ENCODE results near the gene TEK.

The TEK gene

DNA sequence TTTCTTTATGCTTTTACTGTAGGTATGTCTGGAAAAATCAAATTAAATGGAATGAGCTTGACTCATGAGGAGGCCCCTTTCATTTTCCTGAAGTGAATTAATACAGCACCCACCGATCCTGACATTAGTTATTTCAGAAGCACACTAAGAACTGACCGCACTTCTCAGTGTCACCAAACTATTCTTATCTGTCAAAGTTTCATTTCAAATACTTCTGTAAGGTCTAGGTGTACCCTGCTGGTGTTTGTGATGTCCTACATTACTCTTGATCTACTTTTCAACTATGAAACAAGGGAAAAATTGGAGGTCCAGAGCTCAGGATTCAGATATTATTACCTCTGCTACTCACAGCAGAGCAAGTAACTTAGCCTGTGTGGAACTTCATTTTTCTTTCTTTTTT is 1.8 kb upstream of the TEK start:
- DNase-seq: no peak
- Mint-ChIP-seq H3K9me3 (peaks cover 2 to 7% of the 10 kb centered on the region in 2 donors), H3K4me3 (no peak overlapping the region), H3K4me1 (no peaks in the 10 kb centered on the region), H3K27me3 (peaks cover 5% of the 10 kb centered on the region), H3K27ac (no peak overlapping the region)
- ATAC-seq: no peak

DNA sequence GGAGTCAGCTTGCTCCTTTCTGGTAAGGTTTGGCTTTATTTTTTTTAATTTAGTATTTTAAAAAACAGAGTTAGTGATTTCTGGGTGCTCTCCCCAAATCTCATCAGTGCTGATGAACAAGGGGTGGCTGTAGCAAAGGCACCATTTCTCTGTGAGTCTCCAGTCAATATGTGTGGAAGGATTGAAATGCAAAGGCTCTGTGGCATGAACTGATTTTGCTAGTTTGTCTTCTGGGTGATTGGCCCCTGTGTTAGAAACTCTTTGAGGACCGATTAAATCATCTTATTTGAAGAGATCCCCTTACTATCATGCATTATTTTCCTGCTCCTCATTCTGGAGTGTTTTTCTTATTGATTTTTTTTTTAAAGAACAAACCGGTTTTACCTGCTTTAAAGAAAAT is 596 bp downstream of the TEK start:
- ATAC-seq: no peak
- no peaks in the 10 kb centered on the region for H3K4me1 Mint-ChIP-seq
- DNase-seq: no peak
- H3K27ac Mint-ChIP-seq: no peak overlapping the region
- H3K4me3 Mint-ChIP-seq: no peak overlapping the region
- H3K27me3 Mint-ChIP-seq: peaks cover 12% of the 10 kb centered on the region
- H3K9me3 Mint-ChIP-seq: peaks cover 0 to 7% of the 10 kb centered on the region in 2 donors

DNA sequence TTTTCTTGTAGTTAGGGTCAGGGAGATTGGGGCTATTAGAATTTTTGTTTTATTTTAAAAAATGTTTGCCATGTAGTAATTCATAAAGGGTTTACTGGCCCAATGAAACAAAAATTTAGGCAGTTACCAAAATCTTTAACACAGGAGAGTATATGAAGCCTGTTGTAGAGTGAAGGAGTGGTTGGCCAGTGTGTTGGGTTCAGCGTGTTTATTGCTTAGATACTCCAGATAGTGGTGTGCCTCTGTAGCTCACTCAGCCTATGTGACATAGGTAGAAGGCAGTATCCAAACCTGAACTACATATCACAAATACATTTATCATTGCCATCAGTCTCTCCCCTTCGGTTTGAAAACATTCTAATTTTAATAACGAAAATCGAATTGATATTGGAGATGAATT is 1.2 kb downstream of the TEK start:
- Mint-ChIP-seq H3K4me3 (no peak overlapping the region), H3K27me3 (peaks cover 12% of the 10 kb centered on the region), H3K27ac (no peak overlapping the region), H3K4me1 (no peaks in the 10 kb centered on the region), H3K9me3 (peaks cover 0 to 7% of the 10 kb centered on the region in 2 donors)
- DNase-seq (no peak), ATAC-seq (no peak)

DNA sequence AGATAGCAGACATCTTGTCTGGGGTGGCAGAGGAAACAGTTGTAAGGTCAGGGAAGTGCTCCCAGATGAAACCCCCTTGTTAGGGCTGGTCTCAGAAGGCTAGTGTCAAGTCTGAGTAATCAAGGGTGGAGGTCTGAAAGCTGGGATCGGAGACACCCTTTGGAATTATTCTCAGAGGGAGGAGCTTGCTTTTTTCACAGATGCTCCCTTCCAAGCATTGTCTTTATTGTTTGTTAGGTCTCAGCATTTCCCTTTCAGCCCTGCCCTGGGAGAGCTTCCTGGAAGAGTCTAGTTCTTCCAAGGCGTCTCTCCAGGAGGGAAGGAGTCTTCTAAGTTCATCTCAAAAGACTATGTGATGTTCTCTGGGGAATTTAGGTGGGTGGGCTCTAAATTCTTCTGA is 3.2 kb downstream of the TEK start:
- ATAC-seq (no peak), DNase-seq (no peak)
- Mint-ChIP-seq H3K9me3 (no peaks in the 10 kb centered on the region), H3K4me1 (no peaks in the 10 kb centered on the region), H3K4me3 (no peak overlapping the region), H3K27me3 (peaks cover 19% of the 10 kb centered on the region), H3K27ac (no peak overlapping the region)

DNA sequence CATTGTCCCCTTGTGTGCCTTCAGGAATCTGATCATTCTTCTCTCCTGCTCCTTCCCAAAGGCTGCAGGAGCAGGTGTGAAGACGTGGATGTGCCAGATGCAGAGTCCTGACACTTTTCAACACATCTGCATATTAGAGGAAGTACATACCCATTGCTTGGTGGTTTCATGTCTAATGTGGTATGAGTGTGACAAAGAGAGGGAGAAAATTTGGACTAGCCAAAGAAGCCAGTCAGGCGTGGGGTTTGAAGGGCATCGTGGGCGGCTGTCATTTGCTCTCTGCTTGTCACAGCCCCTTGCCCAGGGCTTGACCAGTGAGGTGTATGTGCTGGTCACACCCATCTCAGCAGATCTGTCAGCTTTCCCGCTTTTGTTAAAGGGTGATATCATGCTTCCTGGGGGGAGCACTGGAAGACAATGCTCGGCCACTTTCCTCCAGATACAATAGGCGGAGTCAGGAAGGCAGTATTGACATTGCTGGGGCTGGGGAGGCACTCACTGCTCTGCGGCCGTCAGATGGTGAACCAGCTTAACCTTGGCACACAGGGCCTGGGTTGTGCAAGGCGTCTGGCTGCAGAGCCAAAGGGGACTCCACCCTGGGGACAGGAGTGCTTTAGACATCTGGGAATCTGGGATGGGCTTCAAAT is 8.6 kb downstream of the TEK start:
- Mint-ChIP-seq H3K27me3 (peaks cover 20% of the 10 kb centered on the region), H3K27ac (no peak overlapping the region), H3K9me3 (no peaks in the 10 kb centered on the region), H3K4me3 (no peak overlapping the region), H3K4me1 (no peaks in the 10 kb centered on the region)
- no peak for ATAC-seq
- DNase-seq: no peak

DNA sequence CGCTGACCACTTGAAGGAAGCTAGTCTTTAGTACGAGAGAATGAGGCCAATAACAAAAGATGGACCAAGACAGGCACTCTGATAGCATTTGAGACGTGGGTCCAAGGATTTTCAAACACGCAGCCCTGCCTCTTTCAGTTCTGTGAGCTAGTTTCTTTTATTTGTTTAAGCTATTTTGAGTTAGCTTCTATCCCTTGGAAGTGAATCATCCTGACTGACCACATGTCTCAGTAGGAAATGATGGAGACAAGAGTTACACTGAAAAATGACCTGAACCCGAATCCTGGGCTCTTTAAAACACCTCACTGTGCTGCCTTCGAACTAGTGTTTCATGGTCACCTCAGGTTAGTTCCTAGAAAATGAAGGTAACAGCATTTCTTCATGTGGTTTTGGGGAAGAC is 9.9 kb downstream of the TEK start:
- Mint-ChIP-seq H3K4me1 (no peaks in the 10 kb centered on the region), H3K9me3 (no peaks in the 10 kb centered on the region), H3K27me3 (peaks cover 16% of the 10 kb centered on the region), H3K27ac (no peak overlapping the region), H3K4me3 (no peak overlapping the region)
- DNase-seq (no peak), ATAC-seq (no peak)

DNA sequence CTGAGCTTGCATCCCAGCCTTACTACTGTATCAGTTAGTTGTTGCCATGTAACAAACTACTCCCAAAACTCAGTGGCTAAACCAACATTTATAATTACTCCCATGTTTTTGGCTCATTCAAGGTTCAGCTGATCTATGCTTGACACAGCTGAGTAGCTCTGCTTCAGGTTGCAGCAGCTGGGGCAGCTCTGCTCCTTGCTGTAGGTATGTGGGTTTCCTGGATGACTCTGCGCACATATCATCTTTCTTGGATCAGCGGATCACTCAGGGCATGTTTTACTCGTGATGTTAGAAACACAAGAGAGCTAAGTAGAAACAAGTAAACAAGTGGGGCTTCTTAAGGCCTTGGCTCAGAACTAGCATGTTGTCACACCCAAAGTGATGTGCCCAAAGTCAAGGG is 15.1 kb downstream of the TEK start:
- H3K27ac Mint-ChIP-seq: no peak overlapping the region
- H3K27me3 Mint-ChIP-seq: peaks cover 19% of the 10 kb centered on the region
- ATAC-seq (no peak), DNase-seq (no peak)
- H3K9me3 Mint-ChIP-seq: no peaks in the 10 kb centered on the region
- no peaks in the 10 kb centered on the region for H3K4me1 Mint-ChIP-seq
- no peak overlapping the region for H3K4me3 Mint-ChIP-seq

DNA sequence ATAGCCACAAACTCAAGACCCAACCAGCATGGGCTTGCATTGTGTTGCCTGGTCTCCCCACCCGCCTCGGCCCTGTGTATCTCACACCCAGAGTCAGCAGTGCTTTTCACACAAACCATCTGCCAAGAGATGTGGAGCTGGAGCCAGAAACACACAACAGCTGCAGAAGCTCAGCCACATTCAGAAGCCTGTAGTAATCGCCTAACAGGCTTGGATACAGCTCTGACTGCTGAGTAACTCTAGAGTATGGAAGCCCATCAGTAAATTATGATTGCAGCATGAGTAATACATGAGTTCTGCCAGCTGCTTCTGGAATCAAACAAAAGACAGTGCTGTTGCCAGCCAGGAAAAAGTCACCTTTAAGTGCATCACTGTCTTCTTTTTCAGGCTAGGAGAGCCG is 16.0 kb downstream of the TEK start:
- no peaks in the 10 kb centered on the region for H3K4me1 Mint-ChIP-seq
- H3K9me3 Mint-ChIP-seq: no peaks in the 10 kb centered on the region
- no peak overlapping the region for H3K4me3 Mint-ChIP-seq
- ATAC-seq (no peak), DNase-seq (no peak)
- H3K27ac Mint-ChIP-seq: no peak overlapping the region
- H3K27me3 Mint-ChIP-seq: peaks cover 19% of the 10 kb centered on the region

DNA sequence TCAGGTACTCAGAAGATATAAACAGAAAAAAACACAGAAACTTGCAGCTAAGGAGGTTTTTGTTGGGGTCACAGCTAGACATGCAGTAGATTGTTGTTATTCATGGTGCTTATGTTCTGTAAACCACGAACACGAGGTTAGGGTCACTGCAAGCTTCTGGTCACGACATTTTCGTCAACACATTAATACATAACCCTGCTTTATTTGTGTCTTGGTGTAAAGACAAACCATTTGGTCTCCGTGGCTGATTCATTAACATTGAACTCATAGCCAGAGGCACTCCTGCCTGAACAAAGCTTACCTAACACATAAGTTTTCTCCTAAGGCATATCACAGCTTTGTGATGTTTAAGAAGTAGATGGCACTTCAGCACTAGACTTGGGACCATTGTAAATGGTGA is 16.9 kb downstream of the TEK start:
- Mint-ChIP-seq H3K4me3 (no peak overlapping the region), H3K4me1 (no peaks in the 10 kb centered on the region), H3K27me3 (peaks cover 14% of the 10 kb centered on the region), H3K27ac (no peak overlapping the region), H3K9me3 (no peaks in the 10 kb centered on the region)
- DNase-seq: no peak
- ATAC-seq: no peak

DNA sequence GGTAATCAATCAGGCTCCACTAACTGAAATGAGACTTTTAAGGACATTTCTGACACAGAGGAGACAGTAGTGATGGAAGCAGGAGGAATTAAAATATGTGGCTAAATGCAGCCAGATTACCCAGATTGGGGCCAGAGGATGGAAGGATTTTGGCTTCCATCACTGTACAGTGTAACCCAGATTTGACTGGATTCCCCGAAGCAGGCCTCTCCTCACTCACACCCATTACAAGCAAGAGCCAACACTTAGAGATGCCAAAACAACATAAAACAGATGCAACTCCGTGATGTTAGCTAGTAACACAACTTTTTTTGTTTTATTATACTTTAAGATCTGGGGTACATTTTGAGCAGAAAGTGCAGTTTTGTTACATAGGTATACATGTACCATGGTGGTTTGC is 17.6 kb downstream of the TEK start:
- Mint-ChIP-seq H3K9me3 (no peaks in the 10 kb centered on the region), H3K27ac (no peak overlapping the region), H3K27me3 (peaks cover 14% of the 10 kb centered on the region), H3K4me3 (no peak overlapping the region), H3K4me1 (no peaks in the 10 kb centered on the region)
- DNase-seq (no peak), ATAC-seq (no peak)

DNA sequence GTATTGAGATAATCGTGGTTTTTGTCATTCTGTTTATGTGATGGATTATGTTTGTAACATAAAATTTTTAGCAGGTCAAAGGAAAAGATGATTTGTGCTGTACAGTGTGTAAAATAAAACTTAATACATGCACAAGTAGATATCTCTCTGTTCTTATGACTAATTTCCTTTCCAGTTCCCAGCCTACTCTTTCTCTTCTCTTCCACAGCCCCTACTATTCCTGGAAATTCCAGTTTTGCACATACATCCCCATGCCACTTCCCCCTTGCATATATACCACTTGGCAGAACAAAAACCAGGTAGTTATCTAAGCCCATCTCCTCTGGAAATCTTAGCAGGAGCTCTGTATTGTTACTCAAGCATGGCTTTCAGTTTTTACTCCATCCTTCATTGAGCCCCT is 20.2 kb downstream of the TEK start:
- Mint-ChIP-seq H3K27me3 (peaks cover 14% of the 10 kb centered on the region), H3K4me1 (no peaks in the 10 kb centered on the region), H3K9me3 (no peaks in the 10 kb centered on the region), H3K27ac (no peak overlapping the region), H3K4me3 (no peak overlapping the region)
- no peak for DNase-seq
- no peak for ATAC-seq

DNA sequence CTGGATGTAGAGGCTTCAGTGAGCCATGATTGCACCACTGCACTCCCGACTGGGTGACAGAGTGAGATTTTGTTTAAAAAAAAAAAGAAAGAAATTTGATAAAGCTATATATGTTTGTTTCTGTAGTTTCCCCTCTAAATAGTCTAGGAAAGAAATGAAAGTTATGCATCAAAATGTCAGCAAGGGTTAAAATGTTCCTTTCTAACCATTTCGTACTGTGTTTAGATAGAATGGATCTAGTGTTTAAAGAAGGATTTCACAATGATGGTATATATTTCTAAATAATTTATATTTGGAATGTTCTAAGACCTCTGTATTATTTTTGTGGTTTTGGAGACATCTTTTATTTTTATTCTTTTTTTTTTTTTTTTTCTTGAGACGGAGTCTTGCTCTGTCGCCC is 22.7 kb downstream of the TEK start:
- Mint-ChIP-seq H3K4me3 (no peak overlapping the region), H3K4me1 (no peaks in the 10 kb centered on the region), H3K9me3 (no peaks in the 10 kb centered on the region), H3K27me3 (peaks cover 14% of the 10 kb centered on the region), H3K27ac (no peak overlapping the region)
- ATAC-seq: no peak
- no peak for DNase-seq

DNA sequence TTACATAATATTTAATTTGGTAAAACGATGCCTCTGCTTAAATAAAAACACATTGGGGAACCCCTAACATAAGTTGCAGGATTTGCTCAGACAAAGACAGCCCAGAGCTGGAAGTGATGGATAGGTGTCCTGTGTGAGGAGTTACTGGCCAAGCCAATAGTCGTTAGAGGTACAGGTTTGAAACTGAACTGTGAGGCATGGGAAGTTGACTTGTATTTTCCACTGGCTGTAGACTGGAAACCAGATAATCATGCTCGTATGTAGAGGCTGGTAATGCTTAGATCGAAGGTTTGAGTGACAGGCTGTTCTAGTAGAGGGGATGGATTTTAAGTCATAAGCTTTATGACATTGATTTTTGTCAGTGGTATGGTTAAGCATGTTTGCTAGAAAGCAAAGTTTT is 24.8 kb downstream of the TEK start:
- no peak for DNase-seq
- Mint-ChIP-seq H3K27ac (no peak overlapping the region), H3K27me3 (peaks cover 9% of the 10 kb centered on the region), H3K9me3 (no peaks in the 10 kb centered on the region), H3K4me1 (no peaks in the 10 kb centered on the region), H3K4me3 (no peak overlapping the region)
- no peak for ATAC-seq

DNA sequence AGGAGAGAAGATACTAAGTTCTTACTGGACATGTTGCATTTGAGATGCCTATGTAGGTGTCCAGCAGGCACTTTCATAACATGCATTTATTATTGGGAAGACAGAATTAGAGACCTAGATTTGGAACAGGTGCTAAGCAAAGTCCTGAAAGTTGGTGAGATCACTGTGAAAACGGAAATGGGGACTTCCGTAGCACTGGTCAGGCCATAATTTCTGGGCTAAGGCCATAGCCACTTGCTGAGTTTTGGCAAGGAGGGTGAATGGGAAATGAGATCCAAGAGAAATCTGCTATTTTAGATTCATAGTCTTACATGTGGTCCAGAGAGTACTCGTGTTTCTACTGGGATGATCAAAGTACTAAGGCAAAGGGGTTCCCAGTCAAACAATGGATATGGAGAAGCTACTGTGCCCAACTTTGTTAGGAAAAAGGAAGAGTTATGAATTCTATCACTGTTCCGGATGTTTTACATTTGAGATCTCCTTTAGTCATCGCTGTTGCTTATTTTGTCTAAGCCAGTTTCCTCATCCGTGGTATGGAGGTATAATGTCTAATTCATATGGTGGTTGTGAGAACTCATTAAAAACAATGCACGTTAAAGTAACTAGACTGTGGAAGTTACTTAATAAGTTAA is 33.4 kb downstream of the TEK start:
- DNase-seq: no peak

DNA sequence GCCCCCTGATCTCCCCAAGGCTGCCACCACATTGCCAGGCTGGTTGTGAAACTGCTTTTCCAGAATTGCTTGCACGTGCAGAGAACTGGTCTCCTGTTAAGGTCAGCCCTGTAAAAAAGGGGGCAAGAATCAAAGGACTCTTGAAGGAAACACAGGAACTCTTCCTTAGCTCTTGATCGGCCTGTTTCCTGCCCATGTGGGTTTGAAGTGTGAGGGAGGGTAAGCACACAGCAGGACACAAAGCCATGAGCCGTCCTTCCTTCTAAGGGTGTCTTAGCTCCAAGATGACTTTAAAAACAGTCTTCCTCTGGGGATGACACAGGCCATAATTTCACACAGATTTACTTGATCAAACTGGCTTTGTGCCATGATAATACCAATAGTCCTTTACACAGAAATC is 36.1 kb downstream of the TEK start:
- Mint-ChIP-seq H3K4me1 (no peaks in the 10 kb centered on the region), H3K9me3 (no peaks in the 10 kb centered on the region), H3K27me3 (no peaks in the 10 kb centered on the region), H3K4me3 (no peak overlapping the region), H3K27ac (no peak overlapping the region)
- DNase-seq (no peak), ATAC-seq (no peak)

More for the DNA sequence above, 33.4 kb downstream of the TEK start:
- H3K9me3 Mint-ChIP-seq: no peaks in the 10 kb centered on the region
- no peaks in the 10 kb centered on the region for H3K27me3 Mint-ChIP-seq
- no peak overlapping the region for H3K27ac Mint-ChIP-seq
- H3K4me1 Mint-ChIP-seq: no peaks in the 10 kb centered on the region
- no peak for ATAC-seq
- no peak overlapping the region for H3K4me3 Mint-ChIP-seq

DNA sequence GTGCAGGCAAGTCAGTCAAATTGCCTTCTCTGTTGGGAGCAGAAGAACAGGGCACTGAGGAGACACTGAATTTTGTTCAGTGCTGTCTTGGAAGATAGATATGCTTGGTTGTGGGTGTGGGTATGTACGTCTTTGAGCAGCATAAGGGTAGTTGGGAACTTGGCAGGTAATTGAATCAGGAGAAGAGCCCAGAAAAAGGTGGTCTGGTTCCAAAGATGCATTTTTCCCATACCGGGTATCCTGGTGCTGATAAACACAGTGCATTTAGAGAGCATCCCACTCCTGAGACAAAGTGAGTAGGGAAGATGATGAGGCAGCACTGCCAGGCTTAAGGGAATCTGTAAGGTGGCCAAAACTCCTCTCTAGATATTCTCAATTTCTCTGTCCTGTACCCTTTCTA is 40.6 kb downstream of the TEK start:
- Mint-ChIP-seq H3K4me3 (no peak overlapping the region), H3K27me3 (peaks cover 5% of the 10 kb centered on the region), H3K4me1 (no peaks in the 10 kb centered on the region), H3K27ac (no peak overlapping the region), H3K9me3 (no peaks in the 10 kb centered on the region)
- ATAC-seq (no peak), DNase-seq (no peak)
